Brain microvascular endothelial cell (primary cell): ENCODE measurements around the gene CARMIL1.

Experiments used
- DNase-seq: peaks from one replicate; pipeline ENCODE4 v3.0.0-alpha.2; 2020
- H3K27ac ChIP-seq: fragments of 250-450 bp; sonication (Bioruptor Pico); 2 replicates; pipeline ENCODE4 v1.5.1; 2020; ENCODE audit warnings: mild to moderate bottlenecking, moderate library complexity
- H3K27me3 ChIP-seq: fragments of 250-450 bp; sonication (Bioruptor Pico); replicated peaks from 2 replicates; pipeline ENCODE4 v1.5.1; 2020; ENCODE audit warnings: mild to moderate bottlenecking
- H3K36me3 ChIP-seq: fragments of 250-450 bp; sonication (Bioruptor Pico); replicated peaks from 2 replicates; pipeline ENCODE4 v1.5.1; 2020; ENCODE audit warnings: mild to moderate bottlenecking
- H3K4me3 ChIP-seq: 2 replicates; pipeline ENCODE4 v1.5.1; 2011; ENCODE audit warnings: low read depth, mild to moderate bottlenecking, control low read depth, low read length, moderate library complexity
- CTCF ChIP-seq: IDR thresholded peaks from 2 replicates; pipeline ENCODE4 v1.5.1; 2011; ENCODE audit warnings: low read depth, mild to moderate bottlenecking, moderate library complexity, low read length, control low read depth, inconsistent platforms; ENCODE audit errors: missing control alignments
- in situ Hi-C: cut with HindIII; loops from 2 replicates; pipeline ENCODE4 v1.10.0; 2017; ENCODE audit warnings: low sequenced_read_pairs, low pct_ligation_motif_present

Gene CARMIL1

GRCh38 chr6:25350573-25350972, 71.4 kb downstream of the CARMIL1 start:
- no peaks in the 10 kb centered on the region for H3K36me3 ChIP-seq
- no peak overlapping the region for H3K27ac ChIP-seq
- H3K27me3 ChIP-seq, result no peaks in the 10 kb centered on the region
- no peak for DNase-seq
- no peak overlapping the region for H3K4me3 ChIP-seq
- TF ChIP-seq CTCF, result peak; percentile 10
- in situ Hi-C loops, result no loop called here

- Histone ChIP-seq H3K4me3 (no peak overlapping the region), H3K27me3 (no peaks in the 10 kb centered on the region), H3K36me3 (no peaks in the 10 kb centered on the region), H3K27ac (no peak overlapping the region)
- in situ Hi-C loops, result no loop called here
- no peak for TF ChIP-seq CTCF
- no peak for DNase-seq
These were observed 72.3 kb downstream of the CARMIL1 start for GRCh38 chr6:25351485-25351884.

- in situ Hi-C loops, result no loop called here
- DNase-seq, result no peak
- no peak for TF ChIP-seq CTCF
- H3K27me3 ChIP-seq, result no peaks in the 10 kb centered on the region
- no peak overlapping the region for H3K4me3 ChIP-seq
- H3K36me3 ChIP-seq, result no peaks in the 10 kb centered on the region
- no peak overlapping the region for H3K27ac ChIP-seq
These were observed 73.1 kb downstream of the CARMIL1 start for GRCh38 chr6:25352285-25352684.

GRCh38 chr6:25354078-25354932, 75.1 kb downstream of the CARMIL1 start:
- Histone ChIP-seq H3K27me3 (no peaks in the 10 kb centered on the region), H3K4me3 (no peak overlapping the region), H3K36me3 (no peaks in the 10 kb centered on the region), H3K27ac (no peak overlapping the region)
- in situ Hi-C loops, result no loop called here
- no peak for DNase-seq
- TF ChIP-seq CTCF, result no peak

- Histone ChIP-seq H3K27me3 (no peaks in the 10 kb centered on the region), H3K4me3 (no peak overlapping the region), H3K36me3 (no peaks in the 10 kb centered on the region), H3K27ac (no peak overlapping the region)
- in situ Hi-C loops, result no loop called here
- no peak for TF ChIP-seq CTCF
- DNase-seq, result peak; percentile 14
These were observed 80.2 kb downstream of the CARMIL1 start for GRCh38 chr6:25359191-25359861.

- H3K36me3 ChIP-seq, result no peaks in the 10 kb centered on the region
- in situ Hi-C loops, result no loop called here
- TF ChIP-seq CTCF, result no peak
- H3K4me3 ChIP-seq, result no peak overlapping the region
- no peak for DNase-seq
- H3K27ac ChIP-seq, result no peak overlapping the region
- H3K27me3 ChIP-seq, result no peaks in the 10 kb centered on the region
These were observed 80.7 kb downstream of the CARMIL1 start for GRCh38 chr6:25359891-25360290.
